K562 (cell line): ENCODE data around the gene TUBB6. TPM values are rescaled to one million over a fixed set of nuclear protein-coding genes. Genes with fewer than 3 reads are reported as not detected.

ENCODE experiments used
- ATAC-seq: fragments of 200-7000 bp; cut with Tn5 transposase; 3 replicates; pipeline ENCODE4 v1.9.1; 2020; ENCODE audit warnings: moderate library complexity
- BruUV-seq: library from RNA; stranded (reverse); fragments of 400-500 nt; replicated peaks from 2 replicates; lab custom pipeline; 2021; lab: Mats Ljungman, UMichigan
- CTCF ChIA-PET: fragments of 300-600 bp; formaldehyde crosslinking; extraction: SDS; loops from one replicate; lab custom pipeline; 2021; ENCODE audit warnings: low intra/inter-chr PET ratio; lab: Yijun Ruan, JAX
- POLR2A ChIA-PET: fragments of 300-600, 350-650 bp; sonication (Branson Sonifier 250); formaldehyde crosslinking; extraction: SDS; loops from one replicate; lab custom pipeline; 2021; ENCODE audit warnings: antibody characterized with exemption, inconsistent platforms; lab: Yijun Ruan, JAX
- DNase-seq, 4 experiments: peaks; one replicate each; pipeline versions ENCODE4 v3.0.0 to v3.0.0-alpha.2; 2011 to 2018; ENCODE audit warnings: low spot score in 3 of 4, mixed read lengths in 3 of 4; ENCODE audit errors: extremely low read depth in 1 of 4
- FAIRE-seq: peaks from 2 replicates; lab custom pipeline; 2011; peaks lifted over from hg19 to GRCh38; lab: Jason Lieb, UNC
- H2AFZ ChIP-seq: 2 replicates; pipeline ENCODE4 v1.6.0; 2011; ENCODE audit warnings: low read depth, low read length, control low read depth, inconsistent platforms
- H3K27ac ChIP-seq: fragments of 200-600 bp; 3 replicates; pipeline ENCODE4 v1.8.0; 2011; ENCODE audit warnings: low read depth, mild to moderate bottlenecking, control low read depth, inconsistent platforms, low read length, moderate library complexity, mixed read lengths; ENCODE audit errors: extremely low read depth
- H3K27me3 ChIP-seq, 2 experiments: fragments of 300-600 bp in 1 of 2; 2 replicates in 1 of 2; 3 replicates in 1 of 2; pipeline versions ENCODE4 v1.6.0 to v1.8.0; 2011; ENCODE audit warnings: inconsistent platforms in 2 of 2, low read length in 2 of 2, mild to moderate bottlenecking in 1 of 2, mixed read lengths in 1 of 2, moderate library complexity in 1 of 2; ENCODE audit not compliant: control insufficient read depth in 2 of 2, insufficient read depth in 2 of 2
- H3K36me3 ChIP-seq: fragments of 300-600 bp; 3 replicates; pipeline ENCODE4 v1.8.0; 2011; ENCODE audit warnings: mild to moderate bottlenecking, low read length, inconsistent platforms; ENCODE audit not compliant: control insufficient read depth, insufficient read depth
- H3K4me1 ChIP-seq, 2 experiments: fragments of 200-600 bp in 1 of 2; replicated peaks in 1 of 2; 2 replicates in 1 of 2; 3 replicates in 1 of 2; pipeline versions ENCODE4 v1.5.1 to v1.8.0; 2011; ENCODE audit warnings: inconsistent platforms in 2 of 2, low read length in 2 of 2, mild to moderate bottlenecking in 1 of 2, mixed read lengths in 1 of 2, moderate library complexity in 1 of 2; ENCODE audit not compliant: control insufficient read depth in 2 of 2, insufficient read depth in 2 of 2
- H3K4me2 ChIP-seq: 2 replicates; pipeline ENCODE4 v1.6.1; 2011; ENCODE audit warnings: low read length, control low read depth, inconsistent platforms, mixed read lengths; ENCODE audit not compliant: insufficient read depth
- H3K4me3 ChIP-seq: fragments of 200-600 bp; sonication (generic), shearing (Covaris generic); 2 replicates; pipeline ENCODE4 v1.5.1; 2016; ENCODE audit warnings: control low read depth, inconsistent platforms
- H3K79me2 ChIP-seq: fragments of 200-600 bp; 3 replicates; pipeline ENCODE4 v1.8.0; 2011; ENCODE audit warnings: low read length, inconsistent platforms; ENCODE audit not compliant: control insufficient read depth, insufficient read depth
- H3K9ac ChIP-seq, 2 experiments: 2 replicates each; pipeline versions ENCODE4 v1.6.0 to v1.6.1; 2011; ENCODE audit warnings: low read depth in 2 of 2, low read length in 2 of 2, control low read depth in 1 of 2, inconsistent platforms in 1 of 2, mild to moderate bottlenecking in 1 of 2, mixed read lengths in 1 of 2; ENCODE audit not compliant: insufficient read depth in 1 of 2
- H3K9me1 ChIP-seq: one replicate; pipeline ENCODE4 v1.6.0; 2011; ENCODE audit warnings: inconsistent platforms, mild to moderate bottlenecking, low read length, moderate library complexity; ENCODE audit not compliant: control insufficient read depth, insufficient read depth
- H3K9me3 ChIP-seq: replicated peaks from 2 replicates; pipeline ENCODE4 v1.5.1; 2011; ENCODE audit warnings: low read depth, low read length, inconsistent platforms; ENCODE audit not compliant: control insufficient read depth, insufficient read depth
- H4K20me1 ChIP-seq: replicated peaks from 2 replicates; pipeline ENCODE4 v1.6.1; 2011; ENCODE audit warnings: low read length, inconsistent platforms, mixed read lengths; ENCODE audit not compliant: control insufficient read depth, insufficient read depth
- HOXB6 ChIP-seq: fragments of 250-450 bp; sonication (Bioruptor Pico); IDR thresholded peaks from 2 replicates; pipeline ENCODE4 v1.5.1; 2022; ENCODE audit warnings: mild to moderate bottlenecking, borderline replicate concordance
- NR3C1 ChIP-seq: sonication (generic); formaldehyde crosslinking; IDR thresholded peaks from 2 replicates; pipeline ENCODE4 v1.8.1; 2022; ENCODE audit warnings: missing genetic modification reagents
- SAFB2 ChIP-seq: fragments of 200-400 bp; formaldehyde crosslinking; IDR thresholded peaks from 2 replicates; pipeline ENCODE4 v1.6.1; 2018; ENCODE audit warnings: borderline replicate concordance, low read length, low read depth, moderate library complexity; ENCODE audit not compliant: severe bottlenecking
- ZNF24 ChIP-seq: fragments of 450-650 bp; IDR thresholded peaks from 2 replicates; pipeline ENCODE4 v1.6.1; 2016
- WGBS: fragments of 100-300 bp; shearing (Covaris generic); methylation state at CpG from one replicate; pipeline ENCODE4 v1.1.6; 2016; ENCODE audit warnings: low coverage, mixed read lengths; ENCODE audit not compliant: insufficient coverage; ENCODE audit errors: missing lambda C conversion rate; 5-methylcytosine and 5-hydroxymethylcytosine counted together
- in situ Hi-C: fragments of 300-500 bp; cut with MboI; formaldehyde crosslinking; loops from 4 replicates; pipeline ENCODE4 v1.15.0; 2018; ENCODE audit warnings: inconsistent platforms, mixed read lengths
- intact Hi-C: fragments of 100-400 bp; cut with micrococcal nuclease; formaldehyde crosslinking; loops from 2 replicates; pipeline ENCODE4 v1.14.2; 2022
- polyA plus RNA-seq, 8 experiments: library from polyadenylated mRNA; depleted of rRNA in 4 of 8; stranded (reverse) in 5 of 8; unstranded in 3 of 8; fragments of >200 nt; fragmentation: Nextera tagmentation in 2 of 8; fragmentation: Illumina TruSeq in 1 of 8; extraction: Ambion mirVana in 2 of 8; extraction: Trizol in 1 of 8; gene quantifications; 2 replicates each; pipeline versions ENCODE4 v1.2.1 to v1.2.3, GENCODE V29; 2011 to 2014; ENCODE audit warnings: inconsistent platforms in 1 of 8, missing spikeins in 1 of 8
- total RNA-seq, 7 experiments: library from RNA; depleted of rRNA in 6 of 7; stranded (reverse); fragments of >200 nt in 6 of 7; fragmentation: Illumina TruSeq in 2 of 7; extraction: Trizol in 2 of 7; gene quantifications; 2 replicates each; pipeline versions ENCODE4 v1.2.1 to v1.2.3, GENCODE V29; 2011 to 2021; ENCODE audit warnings: low replicate concordance in 1 of 7
- TF ChIP-seq, protein P1 (sequence below): sonication (generic); formaldehyde crosslinking; IDR thresholded peaks from 2 replicates; pipeline ENCODE4 v1.9.0; 2022; ENCODE audit warnings: mild to moderate bottlenecking, missing genetic modification reagents

Gene TUBB6
- total and polyA plus RNA-seq, 9 of the 15 experiments (the other 6 are each of a cell fraction or from before 2014, with no cell fraction given) = 43.9 to 404 (median 81.1) TPM

DNA sequence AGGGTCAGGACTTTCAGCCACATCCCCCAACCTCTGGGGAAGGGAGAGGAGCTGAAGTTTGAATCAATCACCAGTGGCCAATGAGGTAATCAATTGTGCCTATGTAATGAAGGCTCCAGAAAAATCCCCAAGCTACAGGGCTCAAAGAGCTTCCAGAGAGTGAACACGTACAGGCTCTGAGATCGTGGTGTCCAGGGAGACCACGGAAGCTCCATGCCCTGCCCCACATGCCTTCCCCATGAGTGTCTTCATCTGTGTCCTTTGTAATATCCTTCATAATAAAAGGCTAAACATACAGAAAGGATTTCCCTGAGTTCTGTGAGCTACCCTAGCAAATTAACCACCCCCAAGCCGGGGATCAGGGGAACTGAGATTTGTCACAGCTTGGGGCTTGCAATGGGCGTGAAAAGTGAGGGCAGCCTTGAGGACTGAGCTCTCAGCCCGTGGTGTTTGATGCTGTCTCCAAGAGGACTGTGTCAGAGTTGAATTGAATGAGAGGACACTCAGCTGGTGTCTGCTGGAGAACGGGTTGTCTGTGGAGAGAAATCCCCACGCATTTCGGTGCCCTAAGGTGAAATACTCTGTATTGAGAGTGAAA lies 25.5 kb upstream of the TUBB6 start:
- peaks cover 6 to 16% of the 10 kb centered on the region in 2 experiments; a peak in 4 of 5 replicates for H3K4me1 ChIP-seq
- no peak overlapping the region for H3K4me2 ChIP-seq
- intact Hi-C loops (loop anchor here (1.0 to 5.0 kb wide), 4 partner anchors 45 to 378 kb away; partner anchors contain the start of gene AFG3L2), in situ Hi-C loops (loop anchor here (5.0 kb wide), 1 partner anchor 380 kb away; no protein-coding TSS in a partner anchor)
- H3K36me3 ChIP-seq = no peaks in the 10 kb centered on the region
- no TSS peak for BruUV-seq
- no peak overlapping the region for H3K27ac ChIP-seq
- no peak overlapping the region for H3K4me3 ChIP-seq
- FAIRE-seq (no peak), DNase-seq (no peak), ATAC-seq (no peak)
- H3K9me1 ChIP-seq = no peaks in the 10 kb centered on the region
- no peaks in the 10 kb centered on the region for H3K79me2 ChIP-seq
- no peak for TF ChIP-seq SAFB2
- TF ChIP-seq ZNF24 = no peak
- no peak for TF ChIP-seq NR3C1
- TF ChIP-seq, protein P1, sequence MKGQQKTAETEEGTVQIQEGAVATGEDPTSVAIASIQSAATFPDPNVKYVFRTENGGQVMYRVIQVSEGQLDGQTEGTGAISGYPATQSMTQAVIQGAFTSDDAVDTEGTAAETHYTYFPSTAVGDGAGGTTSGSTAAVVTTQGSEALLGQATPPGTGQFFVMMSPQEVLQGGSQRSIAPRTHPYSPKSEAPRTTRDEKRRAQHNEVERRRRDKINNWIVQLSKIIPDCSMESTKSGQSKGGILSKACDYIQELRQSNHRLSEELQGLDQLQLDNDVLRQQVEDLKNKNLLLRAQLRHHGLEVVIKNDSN (CRISPR knock-in tag) = no peak
- no peak for TF ChIP-seq HOXB6 (CRISPR knock-in tag)
- WGBS = 41% methylated on average over 9 of the region's 9 CpGs
- no peaks in the 10 kb centered on the region for H3K9me3 ChIP-seq
- H4K20me1 ChIP-seq = no peaks in the 10 kb centered on the region
- H3K9ac ChIP-seq = no peak overlapping the region; a peak in 1 of 4 replicates
- H2AFZ ChIP-seq = no peak overlapping the region
- H3K27me3 ChIP-seq = no peaks in the 10 kb centered on the region
- POLR2A ChIA-PET = interaction anchor here (0.5 to 1.0 kb wide), 4 partner anchors 14 to 603 kb away, joined by 3 to 5 read pairs (median 4); no protein-coding TSS in a partner anchor
- CTCF ChIA-PET = interaction anchor here (1.7 kb wide), 1 partner anchor 377 kb away, joined by 3 read pairs; no protein-coding TSS in a partner anchor
